Measurements from ENCODE around the gene LRRC58.

Gene LRRC58

GRCh38 chr3:120274739-120275167 lies 74.4 kb downstream of the LRRC58 start:
- no peak for DNase-seq
